Gastroesophageal sphincter (tissue), 3 donors: Measurements from ENCODE around the gene CNNM4.

Experiments used
- CTCF ChIP-seq, 4 experiments: fragments of 200-600 bp in 2 of 4; fragments of 450-650 bp in 2 of 4; sonication (generic) in 1 of 4; IDR thresholded peaks; one replicate each; pipeline ENCODE4 v1.5.1; 2017 to 2019; ENCODE audit warnings: antibody characterized with exemption in 4 of 4, mild to moderate bottlenecking in 2 of 4, moderate library complexity in 2 of 4
- EP300 ChIP-seq: sonication (generic); formaldehyde crosslinking; IDR thresholded peaks from one replicate; pipeline ENCODE4 v1.6.1; 2017; ENCODE audit warnings: antibody characterized with exemption, mild to moderate bottlenecking
- POLR2A ChIP-seq, 2 donors: fragments of 450-650 bp; IDR thresholded peaks; one replicate each; pipeline ENCODE4 v1.6.1; 2017; ENCODE audit warnings: antibody characterized with exemption in 2 of 2, mild to moderate bottlenecking in 2 of 2, moderate library complexity in 1 of 2
- POLR2AphosphoS5 ChIP-seq: sonication (generic); formaldehyde crosslinking; IDR thresholded peaks from one replicate; pipeline ENCODE4 v1.6.1; 2017; ENCODE audit warnings: antibody characterized with exemption

DNA sequence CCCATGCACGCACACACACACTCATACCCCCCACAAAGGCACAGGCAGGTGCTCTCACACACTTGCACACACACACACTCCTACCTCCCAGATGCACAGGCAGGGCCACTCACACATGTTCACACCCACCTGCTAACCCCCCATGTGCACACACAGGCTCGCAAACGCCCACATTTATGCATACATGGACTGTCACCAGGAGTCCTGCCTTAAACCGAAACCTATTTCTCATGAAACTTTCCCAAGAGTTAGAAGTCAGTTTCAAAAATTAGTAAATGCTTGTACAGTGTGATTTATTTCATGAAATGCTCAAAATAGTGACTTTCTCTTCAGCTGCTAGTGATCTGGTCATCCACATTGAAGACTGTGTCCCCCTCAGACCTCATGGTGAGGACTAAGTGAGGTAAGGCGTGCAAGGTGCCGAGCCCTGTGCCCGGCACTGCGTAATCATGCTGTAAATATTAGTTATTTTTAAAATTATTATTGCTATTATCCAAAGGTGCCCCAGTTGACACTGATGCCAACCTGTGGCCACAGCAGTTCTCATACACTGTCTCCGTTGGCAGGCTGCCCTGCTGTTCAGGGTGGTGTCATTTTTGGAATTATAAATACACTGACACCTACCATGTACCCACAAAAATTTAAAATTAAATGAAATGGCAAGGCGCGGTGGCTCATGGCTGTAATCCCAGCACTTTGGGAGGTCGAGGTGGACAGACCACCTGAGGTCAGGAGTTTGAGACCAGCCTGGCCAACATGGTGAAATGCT is 12.4 kb downstream of the CNNM4 start:
- TF ChIP-seq CTCF (IDR thresholded peaks at IDR 0.05) (no peak), POLR2AphosphoS5 (no peak), EP300 (no peak), POLR2A (IDR thresholded peaks at IDR 0.05) (no peak)
